ENCODE data around the gene TREML2.

The TREML2 gene

DNA sequence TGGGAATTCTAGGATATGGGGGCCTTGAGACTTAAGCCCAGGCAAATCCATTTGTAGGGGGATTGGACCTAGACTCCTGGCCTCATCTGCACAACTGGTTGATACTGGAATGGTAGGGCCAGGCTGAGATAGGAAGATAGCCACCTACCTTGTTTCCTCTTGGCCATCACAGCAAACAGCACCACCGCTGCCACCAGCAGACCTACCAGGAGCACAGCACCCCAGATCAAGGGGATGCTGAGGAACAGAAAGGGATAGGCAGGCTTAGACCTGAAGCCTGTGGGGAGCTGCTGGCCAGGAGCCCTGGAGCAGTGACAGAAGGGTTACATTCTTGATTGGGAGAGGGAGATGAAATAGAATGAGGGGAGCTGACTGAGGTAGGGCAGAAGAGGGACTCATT lies 50.3 kb downstream of the TREML2 start:
- H3K79me2 ChIP-seq (ENCODE audit: low read length) = no peaks in the 10 kb centered on the region
- no peaks in the 10 kb centered on the region for H3K9me3 ChIP-seq (replicated peaks; ENCODE audit: insufficient read depth, low read length)
- no peak overlapping the region for H3K4me2 ChIP-seq (ENCODE audit: low read depth, low read length)
- no peak overlapping the region for H3K4me3 ChIP-seq (ENCODE audit: low read length)
- H3K4me1 ChIP-seq (ENCODE audit: low read length) = no peaks in the 10 kb centered on the region
- H3K27me3 ChIP-seq (replicated peaks; ENCODE audit: insufficient read depth, low read length) = no peaks in the 10 kb centered on the region
- H3F3A ChIP-seq (ENCODE audit: insufficient read depth, low read length) = no peaks in the 10 kb centered on the region
- no peaks in the 10 kb centered on the region for H3K9me2 ChIP-seq (replicated peaks; ENCODE audit: insufficient read depth, low read length)
- DNase-seq = no peak
- TF ChIP-seq EZH2phosphoT487 (IDR thresholded peaks at IDR 0.05; ENCODE audit: low read length) (no peak), EZH2 (optimal IDR thresholded peaks at IDR 0.05; ENCODE audit: low read depth, low read length) (no peak)
- TF ChIP-seq, protein P1, sequence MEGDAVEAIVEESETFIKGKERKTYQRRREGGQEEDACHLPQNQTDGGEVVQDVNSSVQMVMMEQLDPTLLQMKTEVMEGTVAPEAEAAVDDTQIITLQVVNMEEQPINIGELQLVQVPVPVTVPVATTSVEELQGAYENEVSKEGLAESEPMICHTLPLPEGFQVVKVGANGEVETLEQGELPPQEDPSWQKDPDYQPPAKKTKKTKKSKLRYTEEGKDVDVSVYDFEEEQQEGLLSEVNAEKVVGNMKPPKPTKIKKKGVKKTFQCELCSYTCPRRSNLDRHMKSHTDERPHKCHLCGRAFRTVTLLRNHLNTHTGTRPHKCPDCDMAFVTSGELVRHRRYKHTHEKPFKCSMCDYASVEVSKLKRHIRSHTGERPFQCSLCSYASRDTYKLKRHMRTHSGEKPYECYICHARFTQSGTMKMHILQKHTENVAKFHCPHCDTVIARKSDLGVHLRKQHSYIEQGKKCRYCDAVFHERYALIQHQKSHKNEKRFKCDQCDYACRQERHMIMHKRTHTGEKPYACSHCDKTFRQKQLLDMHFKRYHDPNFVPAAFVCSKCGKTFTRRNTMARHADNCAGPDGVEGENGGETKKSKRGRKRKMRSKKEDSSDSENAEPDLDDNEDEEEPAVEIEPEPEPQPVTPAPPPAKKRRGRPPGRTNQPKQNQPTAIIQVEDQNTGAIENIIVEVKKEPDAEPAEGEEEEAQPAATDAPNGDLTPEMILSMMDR (IDR thresholded peaks at IDR 0.05; ENCODE audit: low read length) = no peak
- no peaks in the 10 kb centered on the region for H3K36me3 ChIP-seq (replicated peaks; ENCODE audit: insufficient read depth, low read length)
- no peak overlapping the region for H3K27ac ChIP-seq (ENCODE audit: low read length)
- no peaks in the 10 kb centered on the region for H4K20me1 ChIP-seq (ENCODE audit: insufficient read depth, low read length)
- H2AFZ ChIP-seq (ENCODE audit: low read length) = no peak overlapping the region
- H3K9ac ChIP-seq (ENCODE audit: low read length) = no peak overlapping the region

DNA sequence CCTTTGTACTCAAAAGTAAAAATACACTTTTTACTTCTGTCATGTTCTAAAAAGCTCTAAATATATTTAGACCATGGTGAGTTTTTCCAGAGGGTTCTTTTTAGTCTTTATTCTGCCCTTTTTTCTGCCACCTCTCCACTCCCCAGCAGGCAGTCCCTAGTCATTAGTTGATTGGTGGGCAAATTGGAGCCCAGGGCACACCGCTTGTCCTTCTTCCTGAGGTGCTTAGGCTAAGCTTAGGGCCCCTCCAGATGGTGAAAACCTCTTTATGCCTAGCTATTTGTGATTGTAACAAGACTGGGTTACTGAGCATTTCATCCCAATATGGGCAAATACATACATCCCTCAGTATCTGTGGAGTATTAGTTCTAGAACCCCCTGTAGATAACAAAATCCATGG lies 53.0 kb downstream of the TREML2 start:
- DNase-seq = no peak
- TF ChIP-seq, protein P1 (IDR thresholded peaks at IDR 0.05; ENCODE audit: low read length) = no peak
- TF ChIP-seq EZH2phosphoT487 (IDR thresholded peaks at IDR 0.05; ENCODE audit: low read length) = no peak
- no peak for TF ChIP-seq EZH2 (optimal IDR thresholded peaks at IDR 0.05; ENCODE audit: low read depth, low read length)
- H3K27me3 ChIP-seq (replicated peaks; ENCODE audit: insufficient read depth, low read length) = no peaks in the 10 kb centered on the region
- H3K9me3 ChIP-seq (replicated peaks; ENCODE audit: insufficient read depth, low read length) = no peaks in the 10 kb centered on the region
- H3K27ac ChIP-seq (ENCODE audit: low read length) = no peak overlapping the region
- no peaks in the 10 kb centered on the region for H3K79me2 ChIP-seq (ENCODE audit: low read length)
- no peak overlapping the region for H2AFZ ChIP-seq (ENCODE audit: low read length)
- no peak overlapping the region for H3K4me2 ChIP-seq (ENCODE audit: low read depth, low read length)
- no peaks in the 10 kb centered on the region for H3K4me1 ChIP-seq (ENCODE audit: low read length)
- H3K4me3 ChIP-seq (ENCODE audit: low read length) = no peak overlapping the region
- H3K36me3 ChIP-seq (replicated peaks; ENCODE audit: insufficient read depth, low read length) = no peaks in the 10 kb centered on the region
- no peak overlapping the region for H3K9ac ChIP-seq (ENCODE audit: low read length)
- no peaks in the 10 kb centered on the region for H3F3A ChIP-seq (ENCODE audit: insufficient read depth, low read length)
- no peaks in the 10 kb centered on the region for H4K20me1 ChIP-seq (ENCODE audit: insufficient read depth, low read length)
- no peaks in the 10 kb centered on the region for H3K9me2 ChIP-seq (replicated peaks; ENCODE audit: insufficient read depth, low read length)

All from MM.1S (cell line).